Subcutaneous adipose tissue (tissue), 4 donors: ENCODE results near the gene KIF1A. TPM values are rescaled to one million over a fixed set of nuclear protein-coding genes. Genes with fewer than 3 reads are reported as not detected.

Experiments used
- small RNA-seq: library from RNA; depleted of rRNA; stranded (forward); fragments of <200 nt; gene quantifications from one replicate; pipeline ENCODE3, GENCODE V24; 2016
- total RNA-seq, 4 donors: library from RNA; depleted of rRNA; stranded (reverse); fragments of >200 nt; gene quantifications; one replicate each; pipeline ENCODE4 v1.1.0, GENCODE V29; 2016
- TF ChIP-seq, protein P1 (sequence below): fragments of 450-650 bp; IDR thresholded peaks from one replicate; pipeline ENCODE4 v1.5.1; 2016; ENCODE audit warnings: low read depth, mild to moderate bottlenecking, control low read depth, antibody characterized with exemption, moderate library complexity

KIF1A gene
- total RNA-seq, 4 donors from 2014 or later = not detected

DNA sequence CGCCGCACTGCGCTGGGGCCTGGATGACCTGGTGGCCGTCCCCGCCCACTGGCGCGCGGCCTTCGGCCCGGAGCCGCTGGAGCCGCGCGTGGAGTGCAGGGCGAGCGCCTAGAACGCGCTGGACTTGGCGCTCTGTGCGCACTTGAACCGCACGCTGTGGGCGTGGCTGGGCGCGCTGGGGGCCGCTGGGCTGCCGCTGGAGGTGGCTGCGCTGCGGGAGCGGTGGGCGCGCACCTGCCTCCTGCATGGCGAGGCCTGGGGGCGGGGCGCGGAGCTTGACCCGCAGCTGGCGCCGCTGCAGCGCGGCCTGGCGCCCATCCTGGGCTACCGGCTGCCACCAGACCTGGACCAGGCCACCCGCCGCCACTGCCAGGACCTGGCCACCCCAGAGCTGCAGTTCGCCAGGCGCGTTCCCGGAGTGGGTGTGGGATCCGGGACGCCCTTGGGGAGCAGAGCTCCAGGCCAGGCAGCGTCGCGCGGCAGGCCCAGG is 147.3 kb downstream of the KIF1A start:
- TF ChIP-seq, protein P1, sequence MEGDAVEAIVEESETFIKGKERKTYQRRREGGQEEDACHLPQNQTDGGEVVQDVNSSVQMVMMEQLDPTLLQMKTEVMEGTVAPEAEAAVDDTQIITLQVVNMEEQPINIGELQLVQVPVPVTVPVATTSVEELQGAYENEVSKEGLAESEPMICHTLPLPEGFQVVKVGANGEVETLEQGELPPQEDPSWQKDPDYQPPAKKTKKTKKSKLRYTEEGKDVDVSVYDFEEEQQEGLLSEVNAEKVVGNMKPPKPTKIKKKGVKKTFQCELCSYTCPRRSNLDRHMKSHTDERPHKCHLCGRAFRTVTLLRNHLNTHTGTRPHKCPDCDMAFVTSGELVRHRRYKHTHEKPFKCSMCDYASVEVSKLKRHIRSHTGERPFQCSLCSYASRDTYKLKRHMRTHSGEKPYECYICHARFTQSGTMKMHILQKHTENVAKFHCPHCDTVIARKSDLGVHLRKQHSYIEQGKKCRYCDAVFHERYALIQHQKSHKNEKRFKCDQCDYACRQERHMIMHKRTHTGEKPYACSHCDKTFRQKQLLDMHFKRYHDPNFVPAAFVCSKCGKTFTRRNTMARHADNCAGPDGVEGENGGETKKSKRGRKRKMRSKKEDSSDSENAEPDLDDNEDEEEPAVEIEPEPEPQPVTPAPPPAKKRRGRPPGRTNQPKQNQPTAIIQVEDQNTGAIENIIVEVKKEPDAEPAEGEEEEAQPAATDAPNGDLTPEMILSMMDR = no peak

DNA sequence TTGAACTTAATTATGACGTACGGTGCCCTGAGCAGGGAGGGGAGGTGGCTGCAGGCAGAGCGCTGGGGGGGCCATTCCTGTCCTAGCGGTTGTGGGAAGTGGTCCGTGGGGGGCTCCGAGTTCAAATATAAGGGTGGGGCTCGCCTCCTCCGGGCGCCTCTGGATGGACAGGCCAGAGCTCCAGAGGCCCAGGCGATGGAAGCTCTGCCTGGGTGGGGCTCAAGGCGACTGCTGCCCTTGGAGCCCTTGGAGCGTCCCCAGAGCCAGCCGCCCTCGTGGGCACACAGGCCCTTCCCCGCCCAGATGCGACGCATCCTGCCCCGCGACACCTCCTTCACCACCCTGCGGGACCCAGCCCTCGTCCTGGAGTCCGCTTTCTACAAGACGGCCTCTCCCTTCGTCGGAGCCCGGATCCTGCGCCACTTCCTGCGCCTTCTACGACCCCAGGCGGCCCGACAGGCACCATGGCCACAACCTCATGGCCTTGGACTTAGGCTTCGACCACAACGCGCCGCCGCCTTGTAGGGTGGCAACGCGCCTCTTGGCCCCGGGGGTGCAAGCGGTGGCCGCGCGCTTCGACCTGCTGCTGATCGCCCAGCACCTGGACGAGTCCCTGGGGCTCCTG is 147.8 kb downstream of the KIF1A start:
- TF ChIP-seq, protein P1 = no peak

DNA sequence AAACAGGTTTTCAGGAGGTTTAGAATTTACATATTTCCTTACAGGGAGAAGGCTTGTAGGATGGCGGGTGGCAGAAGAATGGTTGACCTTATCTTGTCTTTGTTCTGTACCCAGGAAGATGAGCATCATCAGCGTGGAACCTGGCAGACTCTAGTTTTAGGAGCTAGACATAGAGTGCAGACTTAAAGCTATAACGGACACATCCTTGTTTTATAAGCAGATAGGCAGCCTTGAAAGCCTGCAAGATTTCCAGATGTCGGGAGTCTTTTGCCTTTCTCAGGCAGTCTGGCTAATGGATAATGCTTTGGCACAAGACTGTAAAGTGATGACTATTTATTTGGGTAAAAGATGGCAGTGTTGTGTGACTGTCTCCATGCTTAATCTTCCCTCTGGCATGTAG is 149.1 kb downstream of the KIF1A start:
- TF ChIP-seq, protein P1 = no peak

DNA sequence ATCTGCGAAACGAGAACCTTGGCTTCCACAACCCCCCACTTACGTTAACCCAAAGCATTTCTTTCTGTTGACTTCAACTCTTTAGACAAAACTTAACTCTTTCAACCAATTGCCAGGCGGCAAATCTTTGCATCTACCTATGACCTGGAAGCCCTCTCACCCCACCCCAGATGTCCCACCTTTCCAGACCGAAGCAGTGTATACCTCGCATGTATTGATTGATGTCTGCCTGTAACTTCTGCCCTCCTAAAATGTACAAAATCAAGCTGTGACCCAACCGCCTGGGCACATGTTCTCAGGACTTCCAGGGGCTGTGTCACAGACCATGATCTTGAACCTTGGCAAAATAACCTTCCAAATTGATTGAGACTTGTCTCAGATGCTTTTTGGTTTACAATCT is 149.6 kb downstream of the KIF1A start:
- TF ChIP-seq, protein P1 = no peak

DNA sequence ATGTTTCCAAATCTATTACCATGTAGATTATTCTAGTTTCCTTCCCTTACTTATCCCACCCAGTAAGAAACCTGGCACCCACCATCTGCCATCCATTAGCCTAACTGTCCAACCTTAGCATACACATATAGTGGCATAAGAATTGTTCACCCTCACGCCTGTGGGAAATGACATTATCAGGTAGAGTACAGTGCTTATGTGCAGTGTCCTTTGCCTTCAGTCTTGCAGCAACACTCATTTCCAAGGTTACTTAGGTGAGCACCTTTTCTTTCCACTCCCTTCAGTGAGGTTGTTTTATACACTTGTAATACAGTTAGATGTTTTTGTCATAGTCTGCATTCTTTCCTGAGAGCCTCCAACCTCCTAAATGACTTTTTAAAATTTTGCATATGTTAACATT is 155.4 kb downstream of the KIF1A start:
- TF ChIP-seq, protein P1 = no peak

Small RNA genes lying within 50 kb of the gene (small RNA-seq; reads per million reads assigned to genes)
- not detected for gene AC011298.3

Other genes with a start within 250 kb of the KIF1A start
- 10 to 100 TPM; 13.4 to 33.3 (median 14.5) TPM for gene CAPN10, start 233.5 kb downstream of the KIF1A start, total RNA-seq
- gene GPR35, start 194.7 kb downstream of the KIF1A start, total RNA-seq = 1 to 10 TPM in 1 of 4 donors, under 1 TPM in 2, not detected in 1; 0.44 to 3.9 (median 0.94) TPM
- not detected for gene AQP12B, start 137.3 kb downstream of the KIF1A start, total RNA-seq
- not detected for gene AQP12A, start 128.4 kb downstream of the KIF1A start, total RNA-seq
- under 1 TPM in 2 of 4 donors, not detected in 2; 0.33 to 0.75 TPM for gene AGXT, start 48.6 kb upstream of the KIF1A start, total RNA-seq
- gene MAB21L4, start 75.9 kb upstream of the KIF1A start, total RNA-seq = not detected
- gene CROCC2, start 86.1 kb upstream of the KIF1A start, total RNA-seq = not detected
- gene SNED1, start 178.4 kb upstream of the KIF1A start, total RNA-seq = 10 to 100 TPM; 34.9 to 83.3 (median 39.7) TPM